Measurements from ENCODE around the gene DYNC2LI1.

The DYNC2LI1 gene

DNA sequence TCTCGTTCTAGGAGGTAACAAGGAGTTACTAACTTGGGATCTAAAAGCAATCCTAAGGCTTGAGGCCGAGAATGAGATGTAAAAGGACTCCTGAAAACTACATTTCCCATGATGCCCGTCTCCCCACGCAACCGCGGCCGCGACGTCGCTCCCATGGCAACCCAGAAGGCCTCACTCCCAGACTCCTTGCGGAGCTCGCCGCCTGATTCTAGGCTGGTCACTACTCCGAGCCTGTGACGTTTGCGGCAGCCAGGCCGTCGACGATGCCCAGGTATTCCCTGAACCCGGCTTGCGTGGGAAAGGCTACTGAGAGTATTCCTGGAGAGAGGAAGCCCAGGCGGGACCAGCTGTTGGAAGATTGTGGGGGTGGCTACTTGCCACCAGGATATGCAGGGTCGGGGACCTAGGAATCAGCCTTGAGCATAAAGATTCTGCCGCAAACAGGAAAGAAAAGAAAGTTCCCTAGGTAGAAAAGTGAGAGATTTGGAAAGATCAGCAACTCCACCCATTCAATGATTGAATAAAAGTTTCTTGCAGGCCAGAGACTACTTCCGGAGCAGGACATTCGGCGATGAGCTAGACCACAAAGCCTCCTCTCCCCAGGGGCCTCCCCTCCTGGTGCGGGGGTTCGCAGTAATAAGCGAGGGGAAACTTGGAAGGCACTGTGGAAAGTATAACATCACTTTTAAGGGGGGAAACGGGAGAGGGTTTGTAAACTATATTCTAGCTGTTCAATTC lies at the start of gene DYNC2LI1:
Gene DYNC2LI1, plus strand, starts transcription at position 164 of the 738 bp plus-strand sequence. Its CDS starts 100 bp downstream, at position 264.
- TF ChIP-seq TAF1 (IDR thresholded peaks at IDR 0.05; ENCODE audit: low read depth) (peak; percentile 66; the same call in 1 of the 2 replicates), FOXM1 (IDR thresholded peaks at IDR 0.05; ENCODE audit: borderline replicate concordance, low read depth) (no peak), ZBTB7A (IDR thresholded peaks at IDR 0.05; ENCODE audit: low read depth) (0 out of 2 replicates have a peak, but pooled peaks have one; percentile 2), EGR1 (IDR thresholded peaks at IDR 0.05) (no peak), REST (IDR thresholded peaks at IDR 0.05; ENCODE audit: low read depth) (no peak), NFIC (IDR thresholded peaks at IDR 0.05) (no peak), CEBPB (IDR thresholded peaks at IDR 0.05) (no peak), YY1 (IDR thresholded peaks at IDR 0.05; ENCODE audit: low read depth) (peak; percentile 55; the same call in 1 of the 2 replicates), RAD21 (IDR thresholded peaks at IDR 0.05; ENCODE audit: low read depth) (no peak), TCF12 (IDR thresholded peaks at IDR 0.05; ENCODE audit: low read depth) (peak; percentile 34; the same call in 1 of the 2 replicates), TEAD4 (IDR thresholded peaks at IDR 0.05) (peak; percentile 19; the same call in 1 of the 2 replicates), EP300 (IDR thresholded peaks at IDR 0.05; ENCODE audit: borderline replicate concordance) (no peak), CREB1 (IDR thresholded peaks at IDR 0.05; ENCODE audit: low read depth) (peak; percentile 78)
- TF ChIP-seq, protein P1, sequence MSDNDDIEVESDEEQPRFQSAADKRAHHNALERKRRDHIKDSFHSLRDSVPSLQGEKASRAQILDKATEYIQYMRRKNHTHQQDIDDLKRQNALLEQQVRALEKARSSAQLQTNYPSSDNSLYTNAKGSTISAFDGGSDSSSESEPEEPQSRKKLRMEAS (IDR thresholded peaks at IDR 0.05), result peak; percentile 79
- TF ChIP-seq, protein P2, sequence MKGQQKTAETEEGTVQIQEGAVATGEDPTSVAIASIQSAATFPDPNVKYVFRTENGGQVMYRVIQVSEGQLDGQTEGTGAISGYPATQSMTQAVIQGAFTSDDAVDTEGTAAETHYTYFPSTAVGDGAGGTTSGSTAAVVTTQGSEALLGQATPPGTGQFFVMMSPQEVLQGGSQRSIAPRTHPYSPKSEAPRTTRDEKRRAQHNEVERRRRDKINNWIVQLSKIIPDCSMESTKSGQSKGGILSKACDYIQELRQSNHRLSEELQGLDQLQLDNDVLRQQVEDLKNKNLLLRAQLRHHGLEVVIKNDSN (IDR thresholded peaks at IDR 0.05), result no peak

DNA sequence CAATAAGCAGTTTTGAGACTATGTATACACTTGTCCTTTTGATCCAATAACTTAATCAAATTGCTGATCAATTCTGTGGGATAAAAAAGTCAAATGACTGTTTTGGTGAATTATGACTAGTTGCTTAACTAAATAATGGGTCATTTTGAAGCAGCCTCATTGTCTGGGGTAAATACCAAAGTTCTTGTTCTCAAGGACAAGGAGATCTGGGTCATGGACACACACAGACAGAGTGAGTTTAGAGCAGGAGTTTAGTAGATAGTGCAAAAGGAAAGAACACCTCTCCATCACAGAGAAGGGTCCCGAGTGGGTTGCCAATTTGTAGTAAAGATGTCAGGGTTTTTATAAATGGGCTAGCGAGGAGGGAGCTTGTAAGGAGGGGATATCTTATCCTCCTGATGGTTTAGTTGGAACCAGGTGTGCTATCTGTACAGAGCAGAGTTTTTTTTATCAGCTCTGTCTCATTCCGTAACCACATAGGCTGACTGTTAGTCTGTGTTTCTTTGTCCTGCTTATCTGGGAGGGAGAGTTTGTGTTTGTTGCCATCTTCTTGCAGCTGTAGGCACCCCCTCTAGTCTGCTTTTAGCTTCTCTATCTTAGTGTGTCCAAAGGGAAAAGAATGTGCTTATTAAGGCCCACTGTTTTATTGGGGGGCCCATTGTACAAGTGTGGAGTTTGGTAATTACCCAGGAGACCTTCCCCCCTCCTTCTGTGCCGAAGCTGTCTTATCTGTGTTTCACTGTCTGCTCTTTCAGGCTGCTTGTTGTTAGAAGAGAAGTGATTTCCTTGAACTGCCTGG lies 48.9 kb upstream of the DYNC2LI1 start:
- TF ChIP-seq ZBTB7A (IDR thresholded peaks at IDR 0.05; ENCODE audit: low read depth) (no peak), TCF12 (IDR thresholded peaks at IDR 0.05; ENCODE audit: low read depth) (no peak), EGR1 (IDR thresholded peaks at IDR 0.05) (no peak), EP300 (IDR thresholded peaks at IDR 0.05; ENCODE audit: borderline replicate concordance) (no peak), REST (IDR thresholded peaks at IDR 0.05; ENCODE audit: low read depth) (no peak), YY1 (IDR thresholded peaks at IDR 0.05; ENCODE audit: low read depth) (no peak), TAF1 (IDR thresholded peaks at IDR 0.05; ENCODE audit: low read depth) (no peak), FOXM1 (IDR thresholded peaks at IDR 0.05; ENCODE audit: borderline replicate concordance, low read depth) (no peak)
- TF ChIP-seq, protein P2 (IDR thresholded peaks at IDR 0.05), result no peak
- TF ChIP-seq, protein P1 (IDR thresholded peaks at IDR 0.05), result no peak

DNA sequence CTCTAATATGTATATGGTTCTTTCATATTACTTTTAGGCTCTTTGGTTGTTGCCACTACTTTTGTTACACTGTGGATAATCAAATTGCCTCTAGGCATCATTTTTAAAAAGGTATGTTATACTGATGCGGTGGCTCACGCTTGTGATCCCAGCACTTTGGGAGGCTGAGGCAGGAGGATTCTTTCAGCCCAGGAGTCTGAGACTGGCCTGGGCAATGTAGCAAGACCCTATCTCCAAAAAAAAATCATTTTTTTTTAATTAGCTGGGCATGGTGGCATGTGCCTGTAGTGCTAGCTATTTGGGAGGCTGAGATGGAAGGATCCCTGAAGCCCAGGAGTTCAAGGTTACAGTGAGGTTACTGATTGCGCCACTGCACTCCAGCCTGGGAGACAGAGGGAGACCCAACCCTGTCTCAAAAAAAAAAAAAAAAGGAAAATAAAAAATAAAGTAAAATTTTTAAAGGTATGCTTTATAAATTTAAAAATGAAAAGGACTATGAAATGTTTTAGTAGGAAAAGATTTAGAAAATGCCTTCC lies 48.1 kb upstream of the DYNC2LI1 start:
- no peak for TF ChIP-seq CEBPB (IDR thresholded peaks at IDR 0.05)

DNA sequence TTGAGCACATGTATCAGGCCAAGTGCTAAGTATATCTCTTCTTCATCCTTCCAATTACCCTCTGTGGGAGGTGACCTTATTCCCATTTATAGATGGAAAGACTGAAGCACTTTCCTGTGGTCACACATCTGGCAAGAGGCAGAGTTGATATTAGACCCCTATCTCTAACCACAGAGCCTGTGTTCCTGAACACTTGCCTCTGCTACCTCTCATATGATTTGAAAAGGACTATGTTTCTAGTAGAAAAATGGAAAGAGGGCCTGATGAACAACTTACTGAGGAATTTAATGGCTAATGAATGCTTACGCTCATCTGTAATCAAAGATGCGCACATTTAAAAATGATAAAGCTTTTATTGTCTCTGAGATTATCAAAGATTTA lies 46.2 kb upstream of the DYNC2LI1 start:
- TF ChIP-seq NFIC (IDR thresholded peaks at IDR 0.05), result no peak
- TF ChIP-seq CREB1 (IDR thresholded peaks at IDR 0.05; ENCODE audit: low read depth), result no peak
- TF ChIP-seq, protein P2 (IDR thresholded peaks at IDR 0.05), result no peak
- TF ChIP-seq REST (IDR thresholded peaks at IDR 0.05; ENCODE audit: low read depth), result no peak
- TF ChIP-seq, protein P1 (IDR thresholded peaks at IDR 0.05), result no peak
